GM23338 (cell line): Measurements from ENCODE around the gene CLEC14A. TPM values are rescaled to one million over a fixed set of nuclear protein-coding genes. Genes with fewer than 3 reads are reported as not detected.

ENCODE experiments used
- ATAC-seq: fragments of 200-7000 bp; cut with Tn5 transposase; 3 replicates; pipeline ENCODE4 v1.9.1; 2020
- DNase-seq: peaks from one replicate; pipeline ENCODE4 v3.0.0-alpha.2; 2015; ENCODE audit warnings: low spot score
- H2AFZ ChIP-seq: fragments of 200-600 bp; sonication (generic); 2 replicates; pipeline ENCODE4 v1.8.0; 2016; ENCODE audit warnings: antibody characterized with exemption, mild to moderate bottlenecking, moderate library complexity
- H3F3A ChIP-seq: fragments of 200-600 bp; sonication (generic); replicated peaks from 2 replicates; pipeline ENCODE4 v1.8.0; 2017; ENCODE audit warnings: antibody characterized with exemption, mixed run types, low read depth
- H3K27ac ChIP-seq: fragments of 200-600 bp; sonication (generic); 2 replicates; pipeline ENCODE4 v1.6.1; 2016; ENCODE audit warnings: low read depth
- H3K27me3 ChIP-seq: fragments of 200-600 bp; sonication (generic); 2 replicates; pipeline ENCODE4 v1.8.0; 2016; ENCODE audit warnings: mild to moderate bottlenecking, mixed run types, moderate library complexity; ENCODE audit not compliant: insufficient read depth
- H3K36me3 ChIP-seq: fragments of 200-600 bp; sonication (generic); 2 replicates; pipeline ENCODE4 v1.8.0; 2016; ENCODE audit warnings: mild to moderate bottlenecking; ENCODE audit not compliant: insufficient read depth
- H3K4me1 ChIP-seq: fragments of 200-600 bp; sonication (generic); 2 replicates; pipeline ENCODE4 v1.8.0; 2016; ENCODE audit warnings: mild to moderate bottlenecking, moderate library complexity; ENCODE audit not compliant: insufficient read depth
- H3K4me2 ChIP-seq: fragments of 200-600 bp; sonication (generic); 2 replicates; pipeline ENCODE4 v1.7.1; 2017; ENCODE audit warnings: mixed run types
- H3K4me3 ChIP-seq: fragments of 200-600 bp; sonication (generic); 2 replicates; pipeline ENCODE4 v1.6.1; 2016; ENCODE audit warnings: mixed run types
- H3K79me2 ChIP-seq: fragments of 200-600 bp; sonication (generic); replicated peaks from 2 replicates; pipeline ENCODE4 v1.8.0; 2017; ENCODE audit warnings: mild to moderate bottlenecking; ENCODE audit not compliant: insufficient read depth
- H3K9me2 ChIP-seq: fragments of 200-600 bp; sonication (generic); 2 replicates; pipeline ENCODE4 v1.8.0; 2017; ENCODE audit not compliant: insufficient read depth
- H4K20me1 ChIP-seq: fragments of 200-600 bp; sonication (generic); replicated peaks from 2 replicates; pipeline ENCODE4 v1.8.0; 2017; ENCODE audit warnings: mild to moderate bottlenecking; ENCODE audit not compliant: insufficient read depth
- H3K27ac Mint-ChIP-seq: 2 replicates; pipeline ENCODE4 v1.8.0; 2020; ENCODE audit warnings: inconsistent platforms, mild to moderate bottlenecking, moderate library complexity, mixed read lengths
- H3K27me3 Mint-ChIP-seq: 3 replicates; pipeline ENCODE4 v1.8.0; 2022; ENCODE audit warnings: low read depth, mild to moderate bottlenecking, moderate library complexity, mixed read lengths, inconsistent platforms; ENCODE audit not compliant: insufficient read depth, poor library complexity
- H3K36me3 Mint-ChIP-seq: 3 replicates; pipeline ENCODE4 v1.8.0; 2021; ENCODE audit warnings: low read depth, mild to moderate bottlenecking, inconsistent platforms, moderate library complexity, mixed read lengths
- H3K4me1 Mint-ChIP-seq: 3 replicates; pipeline ENCODE4 v1.8.0; 2020; ENCODE audit warnings: mild to moderate bottlenecking, inconsistent platforms, mixed read lengths
- H3K4me3 Mint-ChIP-seq: 3 replicates; pipeline ENCODE4 v1.8.0; 2021; ENCODE audit warnings: moderate library complexity, mild to moderate bottlenecking, inconsistent platforms, mixed read lengths
- H3K9me3 Mint-ChIP-seq: 3 replicates; pipeline ENCODE4 v1.8.0; 2020; ENCODE audit warnings: moderate library complexity, mild to moderate bottlenecking, inconsistent platforms, mixed read lengths
- CREB1 ChIP-seq: fragments of 250-450 bp; sonication (Bioruptor Pico); IDR thresholded peaks from 2 replicates; pipeline ENCODE4 v1.5.0; 2020; ENCODE audit warnings: low read depth, mild to moderate bottlenecking, moderate library complexity
- CTCF ChIP-seq, 2 experiments: fragments of 200-600 bp in 1 of 2; sonication (generic) in 1 of 2; conservative IDR thresholded peaks; 2 replicates each; pipeline versions ENCODE4 v1.5.1 to v1.6.1; 2016 to 2017; ENCODE audit warnings: antibody characterized with exemption in 2 of 2, low read depth in 2 of 2, mild to moderate bottlenecking in 2 of 2, moderate library complexity in 1 of 2
- ETS1 ChIP-seq: IDR thresholded peaks from 2 replicates; pipeline ENCODE4 v1.6.1; 2016; ENCODE audit warnings: antibody characterized with exemption
- EZH2 ChIP-seq: fragments of 200-600 bp; sonication (generic); IDR thresholded peaks from one replicate; pipeline ENCODE4 v1.8.0; 2017; ENCODE audit warnings: antibody characterized with exemption, mild to moderate bottlenecking, low read depth; ENCODE audit not compliant: unreplicated experiment
- EZH2phosphoT487 ChIP-seq: fragments of 200-600 bp; sonication (generic); IDR thresholded peaks from one replicate; pipeline ENCODE4 v1.8.1; 2018; ENCODE audit warnings: antibody characterized with exemption; ENCODE audit not compliant: unreplicated experiment
- NANOG ChIP-seq: IDR thresholded peaks from 2 replicates; pipeline ENCODE4 v1.6.1; 2016; ENCODE audit warnings: antibody characterized with exemption, borderline replicate concordance
- POLR2AphosphoS5 ChIP-seq: IDR thresholded peaks from 2 replicates; pipeline ENCODE4 v1.6.1; 2016; ENCODE audit warnings: antibody characterized with exemption, low read depth
- REST ChIP-seq: IDR thresholded peaks from one replicate; pipeline ENCODE4 v1.6.1; 2018; ENCODE audit warnings: antibody characterized with exemption; ENCODE audit not compliant: unreplicated experiment
- STAT1 ChIP-seq: IDR thresholded peaks from one replicate; pipeline ENCODE4 v1.6.1; 2016; ENCODE audit warnings: antibody characterized with exemption; ENCODE audit not compliant: unreplicated experiment
- ZNF331 ChIP-seq: fragments of 250-450 bp; sonication (Bioruptor Pico); IDR thresholded peaks from 2 replicates; pipeline ENCODE4 v1.5.0; 2020; ENCODE audit warnings: low read depth, mild to moderate bottlenecking, moderate library complexity
- long read RNA-seq: library from polyadenylated mRNA; unstranded; transcript quantifications from one replicate; pipeline ENCODE4 v2.0.0, GENCODE V29; 2020; ENCODE audit not compliant: unreplicated experiment
- polyA plus RNA-seq: library from polyadenylated mRNA; unstranded; fragments of >200 nt; fragmentation: Nextera tagmentation; extraction: Ambion mirVana; gene quantifications from 2 replicates; pipeline ENCODE4 v1.2.1, GENCODE V29; 2016
- total RNA-seq: library from RNA; depleted of rRNA; stranded (reverse); fragments of >200 nt; shearing (Covaris generic); gene quantifications from 2 replicates; pipeline ENCODE4 v1.2.3, GENCODE V29; 2014; rRNA removed

Gene CLEC14A
- total RNA-seq (not detected in 2 replicates), polyA plus RNA-seq (not detected in 2 replicates)
- long read RNA-seq = 0 reads

- Mint-ChIP-seq H3K4me3 (peak within 1 kb of the TSS; percentile 70), H3K27ac (no peak within 1 kb of the TSS), H3K4me1 (peaks cover 17% of the 10 kb centered on the region), H3K27me3 (peaks cover 47% of the 10 kb centered on the region), H3K36me3 (no peaks in the 10 kb centered on the region), H3K9me3 (no peaks in the 10 kb centered on the region; the same call in 2 of the 3 replicates)
- Histone ChIP-seq H3K79me2 (no peaks in the 10 kb centered on the region), H3K4me3 (peak within 1 kb of the TSS; percentile 71), H3K4me1 (peaks cover 7% of the 10 kb centered on the region; the same call in 1 of the 2 replicates), H2AFZ (peak within 1 kb of the TSS; percentile 98), H3K27me3 (peaks cover 99% of the 10 kb centered on the region), H3K36me3 (no peaks in the 10 kb centered on the region), H4K20me1 (no peaks in the 10 kb centered on the region), H3F3A (no peaks in the 10 kb centered on the region), H3K9me2 (no peaks in the 10 kb centered on the region), H3K4me2 (peak within 1 kb of the TSS; percentile 91), H3K27ac (no peak within 1 kb of the TSS)
- TF ChIP-seq EZH2 (peak; percentile 69), STAT1 (no peak), ZNF331 (CRISPR knock-in tag) (no peak)
- ATAC-seq (peak; percentile 85), DNase-seq (peak; percentile 70)
These were observed at the start of gene CLEC14A for GRCh38 chr14:38255673-38256532. Gene CLEC14A (minus strand): TSS chr14:38256093. CDS start chr14:38256022, 71 bp downstream.

GRCh38 chr14:38302966-38303365 lies 47.1 kb upstream of the CLEC14A start:
- Mint-ChIP-seq H3K27me3 (peaks cover 4% of the 10 kb centered on the region), H3K4me3 (no peak overlapping the region), H3K9me3 (no peaks in the 10 kb centered on the region)
- TF ChIP-seq EZH2 (no peak), NANOG (no peak), POLR2AphosphoS5 (no peak), ZNF331 (CRISPR knock-in tag) (no peak), EZH2phosphoT487 (no peak), ETS1 (no peak), CREB1 (CRISPR knock-in tag) (no peak), REST (no peak), CTCF (conservative IDR thresholded peaks at IDR 0.05; ENCODE audit: low read depth in 2 of 2) (no peak), STAT1 (no peak)

More at GRCh38 chr14:38302966-38303365, 47.1 kb upstream of the CLEC14A start:
- Histone ChIP-seq H3K27me3 (peaks cover 8% of the 10 kb centered on the region), H3K4me3 (no peak overlapping the region), H4K20me1 (no peaks in the 10 kb centered on the region), H2AFZ (no peak overlapping the region), H3K4me1 (no peaks in the 10 kb centered on the region; the same call in 1 of the 2 replicates), H3K4me2 (no peak overlapping the region), H3K36me3 (no peaks in the 10 kb centered on the region), H3K79me2 (no peaks in the 10 kb centered on the region), H3K27ac (no peak overlapping the region), H3K9me2 (no peaks in the 10 kb centered on the region; the same call in 1 of the 2 replicates), H3F3A (no peaks in the 10 kb centered on the region)
- Mint-ChIP-seq H3K36me3 (no peaks in the 10 kb centered on the region), H3K27ac (no peak overlapping the region), H3K4me1 (no peaks in the 10 kb centered on the region; the same call in 1 of the 3 replicates)
- DNase-seq (no peak), ATAC-seq (no peak)
